Activated T-helper 17 cell treated with anti-CD3 and anti-CD28 coated beads, Interleukin-2, amount 50 U/mL, for 72 hours (primary cell): ENCODE data around the gene TMEM92. TPM values are rescaled to one million over a fixed set of nuclear protein-coding genes. Genes with fewer than 3 reads are reported as not detected.

Experiments
- ATAC-seq: fragments of 150-1000 bp; cut with Tn5 transposase; replicated peaks from 2 replicates; pipeline ENCODE4 v1.10.0; 2021; ENCODE audit warnings: mild to moderate bottlenecking, moderate library complexity
- H3K27ac Mint-ChIP-seq: one replicate; pipeline ENCODE4 v1.8.0; 2022; ENCODE audit warnings: mixed read lengths
- H3K27me3 Mint-ChIP-seq: one replicate; pipeline ENCODE4 v1.8.0; 2022; ENCODE audit warnings: mixed read lengths
- H3K36me3 Mint-ChIP-seq: one replicate; pipeline ENCODE4 v1.8.0; 2022; ENCODE audit warnings: low read depth, mild to moderate bottlenecking, mixed read lengths
- H3K4me1 Mint-ChIP-seq: one replicate; pipeline ENCODE4 v1.8.0; 2022; ENCODE audit warnings: mixed read lengths
- H3K4me3 Mint-ChIP-seq: one replicate; pipeline ENCODE4 v1.8.0; 2022; ENCODE audit warnings: mild to moderate bottlenecking, mixed read lengths
- H3K9me3 Mint-ChIP-seq: one replicate; pipeline ENCODE4 v1.8.0; 2022; ENCODE audit warnings: mixed read lengths
- total RNA-seq, 2 donors: library from RNA; stranded (reverse); gene quantifications; one replicate each; pipeline ENCODE4 v1.2.3, GENCODE V29; 2022

TMEM92 gene
- total RNA-seq, result under 1 TPM in 1 of 2 donors, not detected in 1; 0.16 TPM

GRCh38 chr17:50274142-50274896 is at the start of gene TMEM92:
Gene TMEM92 (plus strand): TSS chr17:50274466. CDS start chr17:50274502, 36 bp downstream.
- no peak for ATAC-seq
- peaks cover 7% of the 10 kb centered on the region for H3K4me1 Mint-ChIP-seq
- H3K36me3 Mint-ChIP-seq, result no peaks in the 10 kb centered on the region
- H3K9me3 Mint-ChIP-seq, result no peaks in the 10 kb centered on the region
- peak within 1 kb of the TSS; percentile 10 for H3K4me3 Mint-ChIP-seq
- H3K27ac Mint-ChIP-seq, result no peak within 1 kb of the TSS
- H3K27me3 Mint-ChIP-seq, result peaks cover 33% of the 10 kb centered on the region

DNA sequence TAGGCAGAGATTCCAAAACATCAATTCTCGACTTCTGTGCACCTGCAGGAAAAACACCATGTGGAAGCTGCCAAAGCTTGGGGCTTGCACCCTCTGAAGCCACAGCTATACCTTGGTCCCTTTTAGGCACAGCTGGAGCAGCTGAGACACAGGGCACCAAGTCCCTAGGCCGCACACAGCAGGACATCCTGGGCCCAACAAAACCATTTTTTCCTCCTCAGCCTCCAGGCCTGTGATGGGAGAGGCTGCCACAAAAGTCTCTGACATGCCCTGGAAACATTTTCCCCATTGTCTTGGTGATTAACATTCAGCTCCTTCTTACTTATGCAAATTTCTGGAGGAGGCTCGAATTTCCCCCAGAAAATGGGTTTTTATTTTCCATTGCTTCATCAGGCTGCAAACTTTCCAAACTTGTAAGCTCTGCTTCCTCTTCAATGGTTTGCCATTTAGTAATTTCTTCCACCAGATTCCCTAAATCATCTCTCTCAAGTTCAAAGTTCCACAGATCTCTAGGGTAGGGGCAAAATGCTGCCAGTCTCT is 48.5 kb upstream of the TMEM92 start:
- no peak for ATAC-seq

GRCh38 chr17:50234581-50234980 is 39.7 kb upstream of the TMEM92 start:
- H3K4me3 Mint-ChIP-seq, result no peak overlapping the region
- no peaks in the 10 kb centered on the region for H3K9me3 Mint-ChIP-seq
- ATAC-seq, result no peak
- no peak overlapping the region for H3K27ac Mint-ChIP-seq
- no peaks in the 10 kb centered on the region for H3K4me1 Mint-ChIP-seq
- peaks cover 21% of the 10 kb centered on the region for H3K27me3 Mint-ChIP-seq
- H3K36me3 Mint-ChIP-seq, result no peaks in the 10 kb centered on the region

More for the DNA sequence above, 48.5 kb upstream of the TMEM92 start:
- Mint-ChIP-seq H3K4me3 (no peak overlapping the region), H3K9me3 (peaks cover 8% of the 10 kb centered on the region), H3K27me3 (peaks cover 8% of the 10 kb centered on the region), H3K36me3 (no peaks in the 10 kb centered on the region), H3K4me1 (no peaks in the 10 kb centered on the region), H3K27ac (no peak overlapping the region)

DNA sequence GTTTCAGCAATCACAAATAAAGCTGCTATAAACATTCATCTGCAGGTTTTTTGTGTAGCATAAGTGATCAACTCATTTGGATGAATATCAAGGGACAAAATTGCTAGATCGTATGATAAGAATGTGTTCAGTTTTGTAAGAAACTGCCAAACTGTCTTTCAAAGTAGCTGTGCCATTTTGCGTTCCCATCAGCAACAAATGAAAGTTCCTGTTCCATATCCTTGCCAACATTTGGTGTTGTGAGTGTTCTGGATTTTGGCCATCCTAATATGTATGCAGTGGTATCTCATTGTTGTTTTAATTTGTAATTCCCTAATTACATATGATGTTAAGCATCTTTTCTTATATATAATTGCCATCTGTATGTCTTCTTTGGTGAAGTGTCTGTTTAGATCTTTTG is 36.4 kb upstream of the TMEM92 start:
- Mint-ChIP-seq H3K9me3 (no peaks in the 10 kb centered on the region), H3K4me1 (no peaks in the 10 kb centered on the region), H3K27me3 (peaks cover 32% of the 10 kb centered on the region), H3K4me3 (no peak overlapping the region), H3K27ac (no peak overlapping the region), H3K36me3 (no peaks in the 10 kb centered on the region)
- ATAC-seq, result no peak

DNA sequence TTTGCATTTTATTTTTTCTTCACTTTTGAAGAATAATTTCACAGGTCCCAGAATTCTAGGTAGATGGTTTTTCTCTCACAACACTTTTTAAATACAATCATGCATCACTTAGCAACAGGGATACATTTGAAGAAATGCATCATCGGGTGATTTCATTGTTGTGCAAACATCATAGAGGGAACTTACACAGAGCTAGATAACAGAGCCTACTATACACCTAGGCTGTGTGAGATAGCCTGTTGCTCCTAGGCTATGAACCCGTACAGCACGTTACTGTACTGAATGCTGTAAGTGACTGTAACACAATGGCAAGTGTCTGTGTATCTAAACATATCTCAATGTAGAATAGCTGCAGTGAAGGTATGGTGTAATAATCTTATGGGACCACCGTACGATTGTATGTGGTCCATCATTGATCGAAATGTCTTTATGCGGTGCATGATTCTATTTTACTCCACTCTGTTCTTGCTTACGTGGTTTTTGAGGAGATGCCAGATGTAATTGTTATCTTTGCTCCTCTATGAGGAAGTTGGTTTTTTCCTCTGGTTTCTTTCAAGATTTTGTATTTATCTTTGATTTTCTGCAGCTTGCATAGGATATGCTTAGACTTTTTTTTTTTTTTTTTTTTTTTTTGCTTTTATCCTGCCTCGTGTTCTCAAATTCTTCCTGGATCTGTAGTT is 35.5 kb upstream of the TMEM92 start:
- H3K27me3 Mint-ChIP-seq, result peaks cover 29% of the 10 kb centered on the region
- no peak overlapping the region for H3K27ac Mint-ChIP-seq
- no peaks in the 10 kb centered on the region for H3K4me1 Mint-ChIP-seq
- H3K4me3 Mint-ChIP-seq, result no peak overlapping the region
- no peaks in the 10 kb centered on the region for H3K9me3 Mint-ChIP-seq
- H3K36me3 Mint-ChIP-seq, result no peaks in the 10 kb centered on the region
- ATAC-seq, result no peak

GRCh38 chr17:50239937-50240336 is 34.3 kb upstream of the TMEM92 start:
- Mint-ChIP-seq H3K27ac (no peak overlapping the region), H3K36me3 (no peaks in the 10 kb centered on the region), H3K4me3 (no peak overlapping the region), H3K27me3 (peaks cover 32% of the 10 kb centered on the region), H3K9me3 (no peaks in the 10 kb centered on the region), H3K4me1 (no peaks in the 10 kb centered on the region)
- no peak for ATAC-seq

DNA sequence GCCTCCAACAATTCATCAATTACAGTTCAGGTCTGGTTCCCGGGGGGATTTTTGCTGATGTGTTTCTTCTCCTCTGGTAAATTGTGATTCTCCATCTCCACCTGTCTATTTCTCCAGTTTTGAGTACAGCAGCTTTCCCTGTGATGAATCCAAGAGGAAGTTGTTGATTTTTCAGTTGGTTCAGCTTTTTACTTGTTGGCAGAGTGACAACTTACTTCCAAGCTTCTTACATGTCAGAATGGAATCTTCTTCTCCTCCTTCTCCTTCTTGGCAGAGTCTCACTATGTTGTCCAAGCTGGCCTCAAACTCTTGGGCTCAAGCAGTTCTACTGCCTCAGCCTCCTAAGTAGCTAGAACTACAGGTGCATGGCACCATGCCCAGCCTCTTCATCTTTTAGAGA is 33.4 kb upstream of the TMEM92 start:
- H3K4me3 Mint-ChIP-seq, result no peak overlapping the region
- peaks cover 28% of the 10 kb centered on the region for H3K27me3 Mint-ChIP-seq
- H3K27ac Mint-ChIP-seq, result no peak overlapping the region
- H3K9me3 Mint-ChIP-seq, result no peaks in the 10 kb centered on the region
- H3K36me3 Mint-ChIP-seq, result no peaks in the 10 kb centered on the region
- no peaks in the 10 kb centered on the region for H3K4me1 Mint-ChIP-seq
- ATAC-seq, result no peak

DNA sequence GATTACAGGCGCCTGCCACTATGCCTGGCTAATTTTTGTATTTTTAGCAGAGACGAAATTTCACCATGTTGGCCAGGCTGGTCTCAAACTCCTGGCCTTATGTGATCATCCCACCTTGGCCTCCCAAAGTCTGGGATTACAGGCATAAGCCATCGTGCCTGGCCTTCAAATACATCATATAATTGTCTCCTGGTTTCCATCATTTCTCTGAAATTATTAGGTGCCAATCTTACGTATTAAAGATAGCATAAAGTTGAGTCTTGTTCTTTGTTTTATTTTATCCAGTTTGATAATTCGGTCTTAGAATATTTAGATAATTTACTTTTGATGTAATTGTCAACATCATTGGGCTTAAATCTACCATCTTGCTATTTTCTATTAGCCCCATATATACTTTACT is 32.8 kb upstream of the TMEM92 start:
- Mint-ChIP-seq H3K27me3 (peaks cover 28% of the 10 kb centered on the region), H3K36me3 (no peaks in the 10 kb centered on the region), H3K4me1 (no peaks in the 10 kb centered on the region), H3K4me3 (no peak overlapping the region), H3K9me3 (no peaks in the 10 kb centered on the region), H3K27ac (no peak overlapping the region)
- ATAC-seq, result no peak

- H3K9me3 Mint-ChIP-seq, result peaks cover 13% of the 10 kb centered on the region
- H3K36me3 Mint-ChIP-seq, result no peaks in the 10 kb centered on the region
- peaks cover 41% of the 10 kb centered on the region for H3K27me3 Mint-ChIP-seq
- H3K4me1 Mint-ChIP-seq, result no peaks in the 10 kb centered on the region
- no peak overlapping the region for H3K27ac Mint-ChIP-seq
- ATAC-seq, result no peak
- no peak overlapping the region for H3K4me3 Mint-ChIP-seq
Observed at GRCh38 chr17:50244771-50245170, 29.5 kb upstream of the TMEM92 start.

GRCh38 chr17:50248255-50248654 is 26.0 kb upstream of the TMEM92 start:
- Mint-ChIP-seq H3K9me3 (peaks cover 17% of the 10 kb centered on the region), H3K4me3 (no peak overlapping the region), H3K4me1 (no peaks in the 10 kb centered on the region), H3K36me3 (no peaks in the 10 kb centered on the region), H3K27me3 (peaks cover 39% of the 10 kb centered on the region), H3K27ac (no peak overlapping the region)
- no peak for ATAC-seq

- no peak for ATAC-seq
- Mint-ChIP-seq H3K27ac (no peak overlapping the region), H3K4me3 (no peak overlapping the region), H3K36me3 (no peaks in the 10 kb centered on the region), H3K4me1 (no peaks in the 10 kb centered on the region), H3K9me3 (peaks cover 17% of the 10 kb centered on the region), H3K27me3 (peaks cover 36% of the 10 kb centered on the region)
Observed at GRCh38 chr17:50252781-50253180, 21.5 kb upstream of the TMEM92 start.

DNA sequence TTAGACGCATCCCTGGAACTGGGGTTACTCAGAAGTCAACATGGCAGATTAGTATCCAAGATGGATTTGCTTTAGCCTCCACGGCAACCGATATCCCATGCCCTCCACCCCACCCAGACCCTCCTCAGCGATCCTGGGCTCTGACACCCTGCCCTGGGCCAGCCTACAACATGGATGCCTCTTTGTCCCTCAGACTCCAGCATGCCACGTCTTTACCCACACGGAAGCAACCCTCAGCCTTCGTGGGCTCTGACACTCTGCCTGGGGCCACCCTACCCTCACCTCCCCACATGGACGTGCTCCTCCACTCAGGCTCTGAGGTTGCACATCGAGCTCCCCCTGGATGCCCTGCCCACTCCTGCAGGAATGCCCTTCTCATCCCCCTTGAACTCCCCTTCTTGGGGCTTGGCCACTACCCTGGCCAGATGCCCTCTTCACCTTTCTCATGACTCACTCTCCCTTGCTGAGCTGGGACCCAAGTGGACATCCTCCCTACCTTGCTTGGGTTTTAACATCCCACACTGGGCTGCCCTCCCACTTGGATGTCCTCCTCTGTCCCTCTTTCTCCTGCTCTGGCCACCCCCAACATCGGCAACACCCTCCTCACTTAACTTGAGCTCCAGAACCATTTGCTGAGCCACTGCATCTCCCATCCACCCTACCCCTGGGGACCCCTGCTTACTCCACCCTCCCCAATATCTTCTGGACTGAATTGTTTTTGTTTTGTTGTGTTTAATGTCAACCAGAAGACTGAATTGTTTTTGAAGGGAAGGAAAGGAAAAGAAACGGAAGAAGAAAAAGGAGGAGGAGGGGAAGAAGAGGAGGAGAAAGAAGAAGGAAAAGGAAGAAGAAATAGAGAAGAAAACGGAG is 18.3 kb upstream of the TMEM92 start:
- peaks cover 3% of the 10 kb centered on the region for H3K9me3 Mint-ChIP-seq
- ATAC-seq, result no peak
- H3K27ac Mint-ChIP-seq, result no peak overlapping the region
- no peaks in the 10 kb centered on the region for H3K36me3 Mint-ChIP-seq
- H3K27me3 Mint-ChIP-seq, result peaks cover 12% of the 10 kb centered on the region
- H3K4me3 Mint-ChIP-seq, result no peak overlapping the region
- H3K4me1 Mint-ChIP-seq, result no peaks in the 10 kb centered on the region

DNA sequence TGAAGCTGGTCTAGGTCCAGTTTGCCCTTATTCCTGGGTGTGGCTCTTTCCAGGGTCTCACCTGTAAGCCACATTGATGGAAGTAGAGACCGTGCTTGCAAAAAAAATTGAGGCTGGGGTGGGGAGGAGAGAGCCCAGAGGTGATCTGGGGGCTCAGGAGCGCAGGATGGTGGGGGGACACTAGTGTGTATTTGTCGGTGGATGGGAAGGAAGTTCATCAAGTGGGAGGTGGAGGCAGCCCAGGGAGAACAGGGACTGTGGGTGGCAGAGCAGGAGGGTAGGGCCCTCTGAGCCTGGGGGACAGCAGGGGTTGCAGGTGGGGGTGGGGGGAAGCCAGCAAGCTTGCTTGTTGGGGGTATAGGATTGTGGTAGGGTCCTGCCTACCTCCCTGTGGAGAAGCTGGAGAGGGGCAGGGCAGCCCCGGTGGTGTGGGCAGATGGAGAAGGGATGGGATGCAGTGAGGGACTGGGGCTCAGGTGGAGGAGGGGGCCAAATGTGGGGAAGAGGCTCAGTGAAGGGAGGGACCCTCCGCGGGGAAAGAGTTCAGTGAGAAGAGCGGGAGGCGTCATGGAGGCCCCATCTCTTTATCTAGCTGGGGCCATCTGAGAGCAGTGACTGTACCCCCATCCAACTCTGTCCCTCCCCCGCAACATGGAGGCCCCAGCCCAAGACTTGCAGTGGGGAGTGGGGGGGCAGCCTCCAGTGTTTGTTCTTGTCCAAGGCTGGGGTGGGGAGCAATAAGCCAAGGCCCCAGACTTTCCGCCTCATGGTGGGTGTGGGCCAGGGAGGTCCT is 17.2 kb upstream of the TMEM92 start:
- Mint-ChIP-seq H3K36me3 (no peaks in the 10 kb centered on the region), H3K9me3 (no peaks in the 10 kb centered on the region), H3K27me3 (peaks cover 8% of the 10 kb centered on the region), H3K4me3 (no peak overlapping the region), H3K27ac (no peak overlapping the region), H3K4me1 (no peaks in the 10 kb centered on the region)
- no peak for ATAC-seq
